Measurements from ENCODE around the gene PRODH2. TPM values are rescaled to one million over a fixed set of nuclear protein-coding genes. Genes with fewer than 3 reads are reported as not detected.

The PRODH2 gene
- total and polyA plus RNA-seq, 10 of the 15 experiments (the other 5 are each of a cell fraction or from before 2014, with no cell fraction given): 0.07 TPM; not detected in 9

DNA sequence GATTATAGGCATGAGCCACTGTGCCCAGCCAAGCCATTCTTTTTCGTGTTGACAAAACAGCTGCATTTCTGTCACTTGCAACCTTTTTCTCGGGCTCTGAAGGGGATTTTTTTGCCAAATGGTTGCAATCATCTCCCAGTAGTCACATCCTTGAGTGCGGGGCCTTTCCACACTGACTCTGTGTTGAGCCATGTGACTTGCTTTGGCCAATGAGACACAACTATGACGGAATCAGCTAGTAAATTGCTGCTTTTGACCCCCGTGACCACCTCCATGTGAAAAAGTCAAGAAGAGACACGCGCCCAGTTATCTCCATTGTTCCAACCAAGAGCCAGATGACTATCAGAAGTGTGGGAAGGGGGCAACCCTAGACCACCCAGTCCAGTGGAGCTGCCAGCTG lies 21.3 kb upstream of the PRODH2 start:
- H3K79me2 ChIP-seq (ENCODE audit: control insufficient read depth, insufficient read depth, low read length): no peaks in the 10 kb centered on the region
- peak; percentile 28; the same call in 2 of the 3 replicates for ATAC-seq
- H3K9ac ChIP-seq (ENCODE audit: control insufficient read depth, insufficient read depth, low read length): no peak overlapping the region
- POLR2A ChIA-PET: no interaction called here
- no peak for FAIRE-seq
- H3K4me2 ChIP-seq (ENCODE audit: control insufficient read depth, insufficient read depth): no peak overlapping the region
- intact Hi-C loops (cut with micrococcal nuclease; ENCODE audit: unreplicated experiment) (no loop called here), in situ Hi-C loops (cut with MboI) (no loop called here)
- TF ChIP-seq RAD21 (IDR thresholded peaks at IDR 0.05; ENCODE audit: insufficient read depth, low read depth, low read length): no peak
- TF ChIP-seq, protein P1, sequence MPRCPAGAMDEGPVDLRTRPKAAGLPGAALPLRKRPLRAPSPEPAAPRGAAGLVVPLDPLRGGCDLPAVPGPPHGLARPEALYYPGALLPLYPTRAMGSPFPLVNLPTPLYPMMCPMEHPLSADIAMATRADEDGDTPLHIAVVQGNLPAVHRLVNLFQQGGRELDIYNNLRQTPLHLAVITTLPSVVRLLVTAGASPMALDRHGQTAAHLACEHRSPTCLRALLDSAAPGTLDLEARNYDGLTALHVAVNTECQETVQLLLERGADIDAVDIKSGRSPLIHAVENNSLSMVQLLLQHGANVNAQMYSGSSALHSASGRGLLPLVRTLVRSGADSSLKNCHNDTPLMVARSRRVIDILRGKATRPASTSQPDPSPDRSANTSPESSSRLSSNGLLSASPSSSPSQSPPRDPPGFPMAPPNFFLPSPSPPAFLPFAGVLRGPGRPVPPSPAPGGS (IDR thresholded peaks at IDR 0.05; ENCODE audit: borderline replicate concordance, insufficient read depth, low read depth, low read length, poor library complexity, severe bottlenecking): no peak
- no peak for TF ChIP-seq HDGF (IDR thresholded peaks at IDR 0.05)
- no peak for TF ChIP-seq DPF2 (IDR thresholded peaks at IDR 0.05)
- TF ChIP-seq SP1 (IDR thresholded peaks at IDR 0.05; ENCODE audit: low read depth, low read length): no peak
- no peak for TF ChIP-seq NFYA (IDR thresholded peaks at IDR 0.05; ENCODE audit: borderline replicate concordance, low read depth, low read length)
- TF ChIP-seq NFXL1 (IDR thresholded peaks at IDR 0.05; ENCODE audit: borderline replicate concordance): no peak
- H4K20me1 ChIP-seq (ENCODE audit: control insufficient read depth, insufficient read depth): no peaks in the 10 kb centered on the region; the same call in 1 of the 2 replicates
- SMC1A ChIA-PET (ENCODE audit: uncharacterized antibody, unreplicated experiment): interaction anchor here (0.9 kb wide), 1 partner anchor 97 kb away, joined by 3 read pairs; no protein-coding TSS in a partner anchor
- no peaks in the 10 kb centered on the region for H3K4me1 ChIP-seq (ENCODE audit: control insufficient read depth, insufficient read depth, low read length)
- no peak overlapping the region for H3K27ac ChIP-seq (ENCODE audit: control insufficient read depth, insufficient read depth)
- no TSS peak for BruUV-seq (replicated peaks)
- no peaks in the 10 kb centered on the region; a peak in 2 of 4 replicates for H3K27me3 ChIP-seq (replicated peaks in 1 of 2; ENCODE audit: control insufficient read depth in 2 of 2, insufficient read depth in 2 of 2, low read length in 1 of 2)
- H3K9me3 ChIP-seq (replicated peaks; ENCODE audit: control insufficient read depth, insufficient read depth, low read length): no peaks in the 10 kb centered on the region
- no peak overlapping the region for H3K4me3 ChIP-seq
- RAD21 ChIA-PET (ENCODE audit: unreplicated experiment): interaction anchor here (0.6 kb wide), 1 partner anchor 140 kb away, joined by 4 read pairs; no protein-coding TSS in a partner anchor
- DNase-seq (ENCODE audit: low read depth, low spot score): no peak
- H3K36me3 ChIP-seq (ENCODE audit: control insufficient read depth in 2 of 2, insufficient read depth in 2 of 2, low read length in 1 of 2): no peaks in the 10 kb centered on the region
- WGBS (ENCODE audit: insufficient coverage, insufficient replicate concordance, low lambda C conversion rate, missing lambda C conversion rate): 24% methylated on average over 7 of the region's 7 CpGs
- H2AFZ ChIP-seq (ENCODE audit: control insufficient read depth, low read depth, low read length): no peak overlapping the region
- CTCF ChIA-PET: no interaction called here

DNA sequence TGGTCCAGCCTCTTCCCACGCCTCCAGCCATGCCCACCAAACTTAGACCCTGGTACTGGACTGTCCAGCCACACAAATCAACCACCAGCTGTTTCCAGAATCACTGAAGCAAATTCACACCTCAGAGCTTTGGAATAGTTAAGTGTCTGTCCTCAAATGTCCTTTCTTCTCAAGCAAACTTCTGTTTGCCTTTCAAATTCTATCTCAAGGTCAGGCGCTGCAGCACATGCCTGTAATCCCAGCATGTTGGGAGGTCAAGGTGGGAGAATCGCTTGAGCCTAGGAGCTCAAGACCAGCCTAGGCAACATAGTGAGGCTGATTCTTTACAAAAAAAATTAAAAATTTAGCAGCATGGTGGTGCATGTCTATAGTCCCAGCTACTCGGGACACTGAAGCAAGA lies 19.4 kb upstream of the PRODH2 start:
- ATAC-seq: no peak
- in situ Hi-C loops (cut with MboI): no loop called here
- TF ChIP-seq YY1 (IDR thresholded peaks at IDR 0.05; ENCODE audit: low read depth, low read length) (no peak), NRF1 (conservative IDR thresholded peaks at IDR 0.05; ENCODE audit: low read depth, low read length) (no peak), ZNF217 (IDR thresholded peaks at IDR 0.05) (no peak)
- TF ChIP-seq, protein P2, sequence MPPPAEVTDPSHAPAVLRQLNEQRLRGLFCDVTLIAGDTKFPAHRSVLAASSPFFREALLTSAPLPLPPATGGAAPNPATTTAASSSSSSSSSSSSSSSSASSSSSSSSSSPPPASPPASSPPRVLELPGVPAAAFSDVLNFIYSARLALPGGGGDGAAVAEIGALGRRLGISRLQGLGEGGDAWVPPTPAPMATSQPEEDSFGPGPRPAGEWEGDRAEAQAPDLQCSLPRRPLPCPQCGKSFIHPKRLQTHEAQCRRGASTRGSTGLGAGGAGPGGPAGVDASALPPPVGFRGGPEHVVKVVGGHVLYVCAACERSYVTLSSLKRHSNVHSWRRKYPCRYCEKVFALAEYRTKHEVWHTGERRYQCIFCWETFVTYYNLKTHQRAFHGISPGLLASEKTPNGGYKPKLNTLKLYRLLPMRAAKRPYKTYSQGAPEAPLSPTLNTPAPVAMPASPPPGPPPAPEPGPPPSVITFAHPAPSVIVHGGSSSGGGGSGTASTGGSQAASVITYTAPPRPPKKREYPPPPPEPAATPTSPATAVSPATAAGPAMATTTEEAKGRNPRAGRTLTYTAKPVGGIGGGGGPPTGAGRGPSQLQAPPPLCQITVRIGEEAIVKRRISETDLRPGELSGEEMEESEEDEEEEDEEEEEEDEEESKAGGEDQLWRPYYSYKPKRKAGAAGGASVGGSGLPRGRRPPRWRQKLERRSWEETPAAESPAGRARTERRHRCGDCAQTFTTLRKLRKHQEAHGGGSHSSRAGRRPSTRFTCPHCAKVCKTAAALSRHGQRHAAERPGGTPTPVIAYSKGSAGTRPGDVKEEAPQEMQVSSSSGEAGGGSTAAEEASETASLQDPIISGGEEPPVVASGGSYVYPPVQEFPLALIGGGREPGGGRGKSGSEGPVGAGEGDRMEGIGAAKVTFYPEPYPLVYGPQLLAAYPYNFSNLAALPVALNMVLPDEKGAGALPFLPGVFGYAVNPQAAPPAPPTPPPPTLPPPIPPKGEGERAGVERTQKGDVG (CRISPR knock-in tag; IDR thresholded peaks at IDR 0.05): no peak

More for the DNA sequence above, 19.4 kb upstream of the PRODH2 start:
- Histone ChIP-seq H3K4me3 (no peak overlapping the region), H3K79me2 (ENCODE audit: control insufficient read depth, insufficient read depth, low read length) (no peaks in the 10 kb centered on the region), H3K27me3 (replicated peaks in 1 of 2; ENCODE audit: control insufficient read depth in 2 of 2, insufficient read depth in 2 of 2, low read length in 1 of 2) (no peaks in the 10 kb centered on the region; a peak in 2 of 4 replicates), H4K20me1 (ENCODE audit: control insufficient read depth, insufficient read depth) (no peaks in the 10 kb centered on the region; the same call in 1 of the 2 replicates), H3K9me3 (replicated peaks; ENCODE audit: control insufficient read depth, insufficient read depth, low read length) (no peaks in the 10 kb centered on the region), H3K27ac (ENCODE audit: control insufficient read depth, insufficient read depth) (no peak overlapping the region), H2AFZ (ENCODE audit: control insufficient read depth, low read depth, low read length) (no peak overlapping the region), H3K4me1 (ENCODE audit: control insufficient read depth, insufficient read depth, low read length) (no peaks in the 10 kb centered on the region), H3K36me3 (ENCODE audit: control insufficient read depth in 2 of 2, insufficient read depth in 2 of 2, low read length in 1 of 2) (no peaks in the 10 kb centered on the region), H3K4me2 (ENCODE audit: control insufficient read depth, insufficient read depth) (no peak overlapping the region), H3K9ac (ENCODE audit: control insufficient read depth, insufficient read depth, low read length) (no peak overlapping the region)
- ChIA-PET POLR2A (no interaction called here), RAD21 (ENCODE audit: unreplicated experiment) (no interaction called here), SMC1A (ENCODE audit: uncharacterized antibody, unreplicated experiment) (no interaction called here), CTCF (no interaction called here)
- intact Hi-C loops (cut with micrococcal nuclease; ENCODE audit: unreplicated experiment): no loop called here
- BruUV-seq (replicated peaks): no TSS peak
- no peak for FAIRE-seq
- WGBS (ENCODE audit: insufficient coverage, insufficient replicate concordance, low lambda C conversion rate, missing lambda C conversion rate): 2% methylated on average over 4 of the region's 4 CpGs
- DNase-seq (ENCODE audit: low read depth, low spot score): no peak
